MM.1S (cell line): Measurements from ENCODE around the gene SPHK2.

ENCODE experiments used
- DNase-seq: peaks from one replicate; pipeline ENCODE4 v3.0.0-alpha.2; 2015
- H2AFZ ChIP-seq: fragments of 300-600 bp; sonication (generic); 2 replicates; pipeline ENCODE4 v1.6.0; 2016; ENCODE audit warnings: antibody characterized with exemption, low read length
- H3F3A ChIP-seq: fragments of 300-600 bp; sonication (generic); 2 replicates; pipeline ENCODE4 v1.6.1; 2016; ENCODE audit warnings: mild to moderate bottlenecking, antibody characterized with exemption, low read length, moderate library complexity, mixed read lengths; ENCODE audit not compliant: insufficient read depth
- H3K27ac ChIP-seq: fragments of 300-600 bp; sonication (generic); 2 replicates; pipeline ENCODE4 v1.5.1; 2016; ENCODE audit warnings: mild to moderate bottlenecking, low read length
- H3K27me3 ChIP-seq: fragments of 300-600 bp; sonication (generic); replicated peaks from 2 replicates; pipeline ENCODE4 v1.6.0; 2016; ENCODE audit warnings: low read length; ENCODE audit not compliant: insufficient read depth
- H3K36me3 ChIP-seq: fragments of 300-600 bp; sonication (generic); replicated peaks from 2 replicates; pipeline ENCODE4 v1.6.1; 2016; ENCODE audit warnings: mild to moderate bottlenecking, low read length, mixed read lengths; ENCODE audit not compliant: insufficient read depth
- H3K4me1 ChIP-seq: fragments of 300-600 bp; sonication (generic); 2 replicates; pipeline ENCODE4 v1.6.1; 2016; ENCODE audit warnings: low read length, mixed read lengths
- H3K4me2 ChIP-seq: fragments of 300-600 bp; sonication (generic); 2 replicates; pipeline ENCODE4 v1.6.0; 2016; ENCODE audit warnings: low read depth, low read length
- H3K4me3 ChIP-seq: fragments of 300-600 bp; sonication (generic); 2 replicates; pipeline ENCODE4 v1.5.1; 2016; ENCODE audit warnings: low read length, mixed read lengths
- H3K79me2 ChIP-seq: fragments of 300-600 bp; sonication (generic); 2 replicates; pipeline ENCODE4 v1.6.1; 2016; ENCODE audit warnings: mixed run types, low read length, mixed read lengths
- H3K9ac ChIP-seq: fragments of 300-600 bp; sonication (generic); 2 replicates; pipeline ENCODE4 v1.6.1; 2016; ENCODE audit warnings: low read length, mixed read lengths
- H3K9me2 ChIP-seq: fragments of 300-600 bp; sonication (generic); replicated peaks from 2 replicates; pipeline ENCODE4 v1.6.1; 2016; ENCODE audit warnings: mild to moderate bottlenecking, low read length, mixed read lengths; ENCODE audit not compliant: insufficient read depth
- H3K9me3 ChIP-seq: fragments of 300-600 bp; sonication (generic); replicated peaks from 2 replicates; pipeline ENCODE4 v1.6.1; 2016; ENCODE audit warnings: mild to moderate bottlenecking, low read length, mixed read lengths; ENCODE audit not compliant: insufficient read depth
- H4K20me1 ChIP-seq: fragments of 300-600 bp; sonication (generic); 2 replicates; pipeline ENCODE4 v1.6.1; 2016; ENCODE audit warnings: mild to moderate bottlenecking, low read length, moderate library complexity, mixed read lengths; ENCODE audit not compliant: insufficient read depth
- CTCF ChIP-seq: fragments of 300-600 bp; sonication (generic); IDR thresholded peaks from 2 replicates; pipeline ENCODE4 v1.5.1; 2016; ENCODE audit warnings: antibody characterized with exemption, low read length, mixed read lengths
- EZH2 ChIP-seq: fragments of 300-600 bp; sonication (generic); optimal IDR thresholded peaks from 2 replicates; pipeline ENCODE3; 2017; ENCODE audit warnings: low read depth, mild to moderate bottlenecking, antibody characterized with exemption, low read length, mixed read lengths
- EZH2phosphoT487 ChIP-seq: fragments of 300-600 bp; sonication (generic); IDR thresholded peaks from 2 replicates; pipeline ENCODE4 v1.6.1; 2018; ENCODE audit warnings: antibody characterized with exemption, low read length

Gene SPHK2

GRCh38 chr19:48582168-48582567 lies 37.1 kb upstream of the SPHK2 start:
- no peak overlapping the region for H3K9ac ChIP-seq
- H2AFZ ChIP-seq, result no peak overlapping the region
- no peaks in the 10 kb centered on the region for H4K20me1 ChIP-seq
- no peaks in the 10 kb centered on the region for H3K9me3 ChIP-seq
- H3K79me2 ChIP-seq, result no peaks in the 10 kb centered on the region
- TF ChIP-seq EZH2 (no peak), CTCF (no peak)
- H3K4me2 ChIP-seq, result no peak overlapping the region
- H3K27me3 ChIP-seq, result peaks cover 56% of the 10 kb centered on the region
- no peaks in the 10 kb centered on the region for H3F3A ChIP-seq
- no peaks in the 10 kb centered on the region for H3K36me3 ChIP-seq
- no peak overlapping the region for H3K4me3 ChIP-seq
- H3K27ac ChIP-seq, result no peak overlapping the region
- no peaks in the 10 kb centered on the region for H3K9me2 ChIP-seq
- H3K4me1 ChIP-seq, result no peaks in the 10 kb centered on the region
- no peak for DNase-seq

GRCh38 chr19:48587387-48587786 lies 31.9 kb upstream of the SPHK2 start:
- Histone ChIP-seq H3K27me3 (peaks cover 52% of the 10 kb centered on the region), H3K9me3 (no peaks in the 10 kb centered on the region), H3K9ac (no peak overlapping the region), H4K20me1 (no peaks in the 10 kb centered on the region), H3K4me1 (no peaks in the 10 kb centered on the region), H3K79me2 (no peaks in the 10 kb centered on the region), H3K4me3 (no peak overlapping the region), H3K27ac (no peak overlapping the region), H2AFZ (no peak overlapping the region), H3F3A (no peaks in the 10 kb centered on the region), H3K36me3 (no peaks in the 10 kb centered on the region), H3K9me2 (no peaks in the 10 kb centered on the region), H3K4me2 (no peak overlapping the region)
- DNase-seq, result no peak
- no peak for TF ChIP-seq CTCF
- TF ChIP-seq EZH2, result no peak
- no peak for TF ChIP-seq EZH2phosphoT487

- Histone ChIP-seq H3K4me1 (no peaks in the 10 kb centered on the region), H3F3A (no peaks in the 10 kb centered on the region), H3K4me2 (peak overlapping the region; percentile 67; the same call in 1 of the 2 replicates), H3K27ac (no peak overlapping the region), H4K20me1 (no peaks in the 10 kb centered on the region), H3K79me2 (no peaks in the 10 kb centered on the region), H3K9me2 (no peaks in the 10 kb centered on the region), H3K9ac (no peak overlapping the region), H3K36me3 (no peaks in the 10 kb centered on the region), H3K27me3 (peaks cover 52% of the 10 kb centered on the region), H3K4me3 (peak overlapping the region; percentile 50), H2AFZ (peak overlapping the region; percentile 62), H3K9me3 (no peaks in the 10 kb centered on the region)
- TF ChIP-seq EZH2phosphoT487 (no peak), CTCF (peak; percentile 95)
- DNase-seq, result peak; percentile 84
Observed at GRCh38 chr19:48588670-48589401, 30.5 kb upstream of the SPHK2 start.
